ENCODE data around the gene SPDYE17.
"Not testable (repeated sequence)": the region's sequence is repeated elsewhere in the genome, so short reads cannot be mapped to it uniquely, and the experiment has no call there.

- TF ChIP-seq SP3 (tag by site-specific recombination; IDR thresholded peaks at IDR 0.05); SALL2 (tag by site-specific recombination; IDR thresholded peaks at IDR 0.05; ENCODE audit: borderline replicate concordance); ZBTB21 (tag by site-specific recombination; IDR thresholded peaks at IDR 0.05): not testable (repeated sequence)
- TF ChIP-seq, protein P1, sequence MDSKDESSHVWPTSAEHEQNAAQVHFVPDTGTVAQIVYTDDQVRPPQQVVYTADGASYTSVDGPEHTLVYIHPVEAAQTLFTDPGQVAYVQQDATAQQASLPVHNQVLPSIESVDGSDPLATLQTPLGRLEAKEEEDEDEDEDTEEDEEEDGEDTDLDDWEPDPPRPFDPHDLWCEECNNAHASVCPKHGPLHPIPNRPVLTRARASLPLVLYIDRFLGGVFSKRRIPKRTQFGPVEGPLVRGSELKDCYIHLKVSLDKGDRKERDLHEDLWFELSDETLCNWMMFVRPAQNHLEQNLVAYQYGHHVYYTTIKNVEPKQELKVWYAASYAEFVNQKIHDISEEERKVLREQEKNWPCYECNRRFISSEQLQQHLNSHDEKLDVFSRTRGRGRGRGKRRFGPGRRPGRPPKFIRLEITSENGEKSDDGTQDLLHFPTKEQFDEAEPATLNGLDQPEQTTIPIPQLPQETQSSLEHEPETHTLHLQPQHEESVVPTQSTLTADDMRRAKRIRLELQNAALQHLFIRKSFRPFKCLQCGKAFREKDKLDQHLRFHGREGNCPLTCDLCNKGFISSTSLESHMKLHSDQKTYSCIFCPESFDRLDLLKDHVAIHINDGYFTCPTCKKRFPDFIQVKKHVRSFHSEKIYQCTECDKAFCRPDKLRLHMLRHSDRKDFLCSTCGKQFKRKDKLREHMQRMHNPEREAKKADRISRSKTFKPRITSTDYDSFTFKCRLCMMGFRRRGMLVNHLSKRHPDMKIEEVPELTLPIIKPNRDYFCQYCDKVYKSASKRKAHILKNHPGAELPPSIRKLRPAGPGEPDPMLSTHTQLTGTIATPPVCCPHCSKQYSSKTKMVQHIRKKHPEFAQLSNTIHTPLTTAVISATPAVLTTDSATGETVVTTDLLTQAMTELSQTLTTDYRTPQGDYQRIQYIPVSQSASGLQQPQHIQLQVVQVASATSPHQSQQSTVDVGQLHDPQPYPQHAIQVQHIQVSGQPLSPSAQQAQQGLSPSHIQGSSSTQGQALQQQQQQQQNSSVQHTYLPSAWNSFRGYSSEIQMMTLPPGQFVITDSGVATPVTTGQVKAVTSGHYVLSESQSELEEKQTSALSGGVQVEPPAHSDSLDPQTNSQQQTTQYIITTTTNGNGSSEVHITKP (tag by site-specific recombination; IDR thresholded peaks at IDR 0.05), result not testable (repeated sequence)
- TF ChIP-seq, protein P2, sequence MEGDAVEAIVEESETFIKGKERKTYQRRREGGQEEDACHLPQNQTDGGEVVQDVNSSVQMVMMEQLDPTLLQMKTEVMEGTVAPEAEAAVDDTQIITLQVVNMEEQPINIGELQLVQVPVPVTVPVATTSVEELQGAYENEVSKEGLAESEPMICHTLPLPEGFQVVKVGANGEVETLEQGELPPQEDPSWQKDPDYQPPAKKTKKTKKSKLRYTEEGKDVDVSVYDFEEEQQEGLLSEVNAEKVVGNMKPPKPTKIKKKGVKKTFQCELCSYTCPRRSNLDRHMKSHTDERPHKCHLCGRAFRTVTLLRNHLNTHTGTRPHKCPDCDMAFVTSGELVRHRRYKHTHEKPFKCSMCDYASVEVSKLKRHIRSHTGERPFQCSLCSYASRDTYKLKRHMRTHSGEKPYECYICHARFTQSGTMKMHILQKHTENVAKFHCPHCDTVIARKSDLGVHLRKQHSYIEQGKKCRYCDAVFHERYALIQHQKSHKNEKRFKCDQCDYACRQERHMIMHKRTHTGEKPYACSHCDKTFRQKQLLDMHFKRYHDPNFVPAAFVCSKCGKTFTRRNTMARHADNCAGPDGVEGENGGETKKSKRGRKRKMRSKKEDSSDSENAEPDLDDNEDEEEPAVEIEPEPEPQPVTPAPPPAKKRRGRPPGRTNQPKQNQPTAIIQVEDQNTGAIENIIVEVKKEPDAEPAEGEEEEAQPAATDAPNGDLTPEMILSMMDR (tag by site-specific recombination; IDR thresholded peaks at IDR 0.05), result not testable (repeated sequence)
These were observed 30.4 kb upstream of the SPDYE17 start, which contains the start of gene SPDYE18 for GRCh38 chr7:77062557-77062956.
